Mucosa of rectum (tissue), 2 donors: ENCODE measurements around the gene TLE4.

Experiments
- H3K27ac ChIP-seq, 2 donors: one replicate each; pipeline ENCODE4 v1.7.0; 2013; ENCODE audit warnings: inconsistent platforms in 2 of 2, low read depth in 2 of 2, low read length in 2 of 2
- H3K27me3 ChIP-seq, 2 donors: one replicate each; pipeline ENCODE4 v1.7.0; 2013; ENCODE audit warnings: low read length in 2 of 2; ENCODE audit not compliant: control insufficient read depth in 2 of 2, insufficient read depth in 2 of 2
- H3K36me3 ChIP-seq, 2 donors: one replicate each; pipeline ENCODE4 v1.7.0; 2013; ENCODE audit warnings: low read length in 2 of 2; ENCODE audit not compliant: control insufficient read depth in 2 of 2, insufficient read depth in 2 of 2
- H3K4me1 ChIP-seq, 2 donors: one replicate each; pipeline ENCODE4 v1.7.0; 2013; ENCODE audit warnings: low read length in 2 of 2, mild to moderate bottlenecking in 1 of 2; ENCODE audit not compliant: control insufficient read depth in 2 of 2, insufficient read depth in 2 of 2
- H3K4me3 ChIP-seq, 2 donors: one replicate each; pipeline ENCODE4 v1.7.0; 2013; ENCODE audit warnings: low read length in 2 of 2
- H3K9ac ChIP-seq, 2 donors: one replicate each; pipeline ENCODE4 v1.7.0; 2013; ENCODE audit warnings: low read length in 2 of 2, low read depth in 1 of 2, mild to moderate bottlenecking in 1 of 2
- H3K9me3 ChIP-seq, 2 donors: one replicate each; pipeline ENCODE4 v1.7.0; 2013; ENCODE audit warnings: low read length in 2 of 2; ENCODE audit not compliant: control insufficient read depth in 2 of 2
- donor health status: healthy.
- donor health status: Normal muscosa, but diverticular disease.

Gene TLE4

GRCh38 chr9:79572032-79572607 is 355 bp downstream of the TLE4 start:
- H3K27ac ChIP-seq = peak overlapping the region; percentile 91 to 95
- H3K36me3 ChIP-seq = no peaks in the 10 kb centered on the region
- peak overlapping the region; percentile 88 to 92 for H3K9ac ChIP-seq
- H3K4me3 ChIP-seq = peak overlapping the region; percentile 77 to 92
- no peaks in the 10 kb centered on the region for H3K9me3 ChIP-seq
- H3K27me3 ChIP-seq = peaks cover 4 to 13% of the 10 kb centered on the region in 2 donors
- H3K4me1 ChIP-seq = peaks cover 5 to 6% of the 10 kb centered on the region in 2 donors

- Histone ChIP-seq H3K9ac (peak overlapping the region; percentile 88 to 92), H3K9me3 (no peaks in the 10 kb centered on the region), H3K4me1 (peaks cover 5 to 6% of the 10 kb centered on the region in 2 donors), H3K4me3 (peak overlapping the region; percentile 77 to 92), H3K27ac (peak overlapping the region; percentile 91 to 95), H3K36me3 (no peaks in the 10 kb centered on the region), H3K27me3 (peaks cover 4 to 13% of the 10 kb centered on the region in 2 donors)
Measured at GRCh38 chr9:79572608-79573411, 1.0 kb downstream of the TLE4 start.

GRCh38 chr9:79573412-79573923 is 1.7 kb downstream of the TLE4 start:
- Histone ChIP-seq H3K9ac (peak overlapping the region; percentile 72 to 92), H3K4me3 (peak overlapping the region; percentile 77 to 92), H3K27me3 (peaks cover 4 to 13% of the 10 kb centered on the region in 2 donors), H3K4me1 (peaks cover 5 to 6% of the 10 kb centered on the region in 2 donors), H3K27ac (peak overlapping the region; percentile 91 to 95), H3K36me3 (no peaks in the 10 kb centered on the region), H3K9me3 (no peaks in the 10 kb centered on the region)

GRCh38 chr9:79574136-79574535 is 2.4 kb downstream of the TLE4 start:
- peak overlapping the region; percentile 72 to 92 for H3K9ac ChIP-seq
- H3K27ac ChIP-seq = no peak overlapping the region
- H3K9me3 ChIP-seq = no peaks in the 10 kb centered on the region
- peak overlapping the region; percentile 77 to 92 for H3K4me3 ChIP-seq
- peaks cover 5 to 6% of the 10 kb centered on the region in 2 donors for H3K4me1 ChIP-seq
- peaks cover 4 to 10% of the 10 kb centered on the region in 2 donors for H3K27me3 ChIP-seq
- no peaks in the 10 kb centered on the region for H3K36me3 ChIP-seq

- Histone ChIP-seq H3K9me3 (no peaks in the 10 kb centered on the region), H3K4me3 (peak overlapping the region; percentile 6 to 92), H3K27me3 (peaks cover 4 to 8% of the 10 kb centered on the region in 2 donors), H3K9ac (no peak overlapping the region), H3K36me3 (no peaks in the 10 kb centered on the region), H3K27ac (no peak overlapping the region), H3K4me1 (peaks cover 5 to 6% of the 10 kb centered on the region in 2 donors)
Measured at GRCh38 chr9:79574781-79575180, 3.0 kb downstream of the TLE4 start.

GRCh38 chr9:79575547-79575946 is 3.8 kb downstream of the TLE4 start:
- no peaks in the 10 kb centered on the region for H3K9me3 ChIP-seq
- peaks cover 0 to 6% of the 10 kb centered on the region in 2 donors for H3K4me1 ChIP-seq
- H3K4me3 ChIP-seq = no peak overlapping the region
- no peak overlapping the region for H3K27ac ChIP-seq
- H3K36me3 ChIP-seq = no peaks in the 10 kb centered on the region
- H3K27me3 ChIP-seq = peaks cover 0 to under 1% of the 10 kb centered on the region in 2 donors
- H3K9ac ChIP-seq = no peak overlapping the region

- Histone ChIP-seq H3K36me3 (no peaks in the 10 kb centered on the region), H3K9me3 (no peaks in the 10 kb centered on the region), H3K9ac (no peak overlapping the region), H3K27ac (no peak overlapping the region), H3K4me1 (peaks cover 5 to 9% of the 10 kb centered on the region in 2 donors), H3K4me3 (no peak overlapping the region), H3K27me3 (no peaks in the 10 kb centered on the region)
Measured at GRCh38 chr9:79577969-79578723, 6.4 kb downstream of the TLE4 start.

GRCh38 chr9:79578891-79579290 is 7.1 kb downstream of the TLE4 start:
- H3K4me3 ChIP-seq = no peak overlapping the region
- no peak overlapping the region for H3K9ac ChIP-seq
- peaks cover 0 to under 1% of the 10 kb centered on the region in 2 donors for H3K36me3 ChIP-seq
- H3K9me3 ChIP-seq = no peaks in the 10 kb centered on the region
- no peak overlapping the region for H3K27ac ChIP-seq
- peaks cover 3 to 8% of the 10 kb centered on the region in 2 donors for H3K4me1 ChIP-seq
- no peaks in the 10 kb centered on the region for H3K27me3 ChIP-seq

- Histone ChIP-seq H3K27me3 (no peaks in the 10 kb centered on the region), H3K9me3 (no peaks in the 10 kb centered on the region), H3K4me3 (no peak overlapping the region), H3K9ac (no peak overlapping the region), H3K36me3 (peaks cover 0 to 4% of the 10 kb centered on the region in 2 donors), H3K4me1 (peaks cover 6 to 11% of the 10 kb centered on the region in 2 donors), H3K27ac (no peak overlapping the region)
Measured at GRCh38 chr9:79579624-79580023, 7.9 kb downstream of the TLE4 start.
